ENCODE data around the gene EXOC3.

- TF ChIP-seq FOXK2 (IDR thresholded peaks at IDR 0.05) (no peak), SP1 (IDR thresholded peaks at IDR 0.05) (no peak), BHLHE40 (IDR thresholded peaks at IDR 0.05; ENCODE audit: borderline replicate concordance) (no peak), HDGF (IDR thresholded peaks at IDR 0.05; ENCODE audit: borderline replicate concordance) (no peak), ELF4 (IDR thresholded peaks at IDR 0.05) (no peak)
These were observed 46.0 kb downstream of the EXOC3 start for GRCh38 chr5:488744-489688.
